Vagina (tissue), 2 donors: ENCODE measurements around the gene GNAZ.

Source experiments
- CTCF ChIP-seq, 3 experiments: fragments of 450-650 bp in 2 of 3; fragments of 200-600 bp in 1 of 3; sonication (generic) in 1 of 3; IDR thresholded peaks; one replicate each; pipeline ENCODE4 v1.5.1; 2017 to 2019; ENCODE audit warnings: antibody characterized with exemption in 3 of 3, mild to moderate bottlenecking in 2 of 3, moderate library complexity in 2 of 3
- POLR2A ChIP-seq, 2 donors: fragments of 450-650 bp; IDR thresholded peaks; one replicate each; pipeline ENCODE4 v1.6.1; 2017; ENCODE audit warnings: antibody characterized with exemption in 2 of 2, mild to moderate bottlenecking in 2 of 2, moderate library complexity in 2 of 2

GRCh38 chr22:23123804-23124254 lies 53.5 kb downstream of the GNAZ start:
- no peak for TF ChIP-seq CTCF (IDR thresholded peaks at IDR 0.05)
- no peak for TF ChIP-seq POLR2A (IDR thresholded peaks at IDR 0.05)
